NCI-H146 treated with DMSO at 0.1 percent for 48 hours (cell line): Measurements from ENCODE around the gene STARD10.

Experiments
- DNase-seq: peaks from one replicate; lab custom pipeline; 2025; ENCODE audit not compliant: unreplicated experiment; lab: John Stamatoyannopoulos, UW

Gene STARD10

GRCh38 chr11:72767203-72768062 is 26.4 kb downstream of the STARD10 start:
- DNase-seq, result no peak

GRCh38 chr11:72766152-72766902 is 27.5 kb downstream of the STARD10 start:
- DNase-seq, result no peak

- peak; percentile 94 for DNase-seq
Measured at GRCh38 chr11:72764503-72764902, 29.3 kb downstream of the STARD10 start.

DNA sequence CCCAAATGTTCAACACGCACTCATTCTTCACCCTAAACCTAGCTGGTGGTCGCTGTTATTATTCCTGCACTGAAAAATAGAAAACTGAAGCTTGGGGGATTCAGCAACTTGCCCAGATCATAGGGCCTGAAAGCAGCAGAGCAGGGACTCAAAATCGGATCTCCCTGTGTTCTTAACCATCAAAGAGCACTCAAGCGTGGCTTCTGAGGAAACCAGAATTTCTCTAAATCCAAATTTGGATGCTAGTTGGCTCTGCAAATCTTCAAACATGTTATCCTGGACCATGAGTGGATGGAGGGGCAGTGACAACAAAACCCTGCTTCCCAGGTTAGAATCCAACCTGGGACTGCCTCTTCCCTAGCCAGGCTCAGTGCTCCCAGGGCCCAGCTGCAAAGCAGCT is 30.0 kb downstream of the STARD10 start:
- DNase-seq, result no peak

GRCh38 chr11:72762641-72763304 is 31.1 kb downstream of the STARD10 start:
- no peak for DNase-seq

DNA sequence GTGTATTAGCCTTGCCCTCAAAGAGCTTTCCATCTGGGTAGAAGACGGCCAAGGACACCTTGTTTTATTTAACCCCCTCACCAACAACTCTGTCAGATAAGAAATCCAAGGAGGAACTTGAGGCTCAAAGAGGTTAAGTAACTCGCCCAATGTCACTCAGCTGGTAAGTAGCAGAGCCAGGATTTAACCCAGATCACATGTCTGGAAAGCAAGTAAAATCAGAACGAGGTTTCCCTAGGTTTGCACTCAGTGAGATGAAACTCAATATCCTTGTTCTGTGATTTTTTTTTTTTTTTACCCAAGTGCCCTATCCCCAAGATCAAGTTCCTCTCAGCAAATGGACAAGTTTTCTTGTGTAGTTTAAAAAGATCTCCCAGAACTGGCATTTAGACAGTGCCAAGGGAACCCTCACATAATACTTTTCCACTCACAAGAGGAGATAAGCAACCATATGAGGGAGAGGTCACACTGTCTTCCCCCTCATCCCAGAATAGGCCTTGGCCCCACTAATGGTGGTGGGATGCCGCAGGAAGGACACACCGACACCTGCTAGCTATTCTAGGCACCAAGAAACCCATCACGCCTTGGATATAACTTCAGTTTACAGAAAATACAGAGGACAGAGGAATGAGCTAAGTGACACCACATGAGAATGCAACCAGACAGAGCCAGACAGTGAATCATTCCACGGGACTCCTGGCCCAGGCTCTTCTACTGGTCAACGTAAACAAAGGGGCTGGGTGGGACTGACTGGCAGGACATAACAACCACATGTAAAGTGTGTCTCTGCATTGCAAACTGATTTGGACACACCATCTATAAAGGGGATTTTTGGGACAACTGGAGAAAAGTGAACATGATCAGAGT is 33.1 kb downstream of the STARD10 start:
- no peak for DNase-seq

GRCh38 chr11:72759468-72759985 is 34.3 kb downstream of the STARD10 start:
- no peak for DNase-seq

DNA sequence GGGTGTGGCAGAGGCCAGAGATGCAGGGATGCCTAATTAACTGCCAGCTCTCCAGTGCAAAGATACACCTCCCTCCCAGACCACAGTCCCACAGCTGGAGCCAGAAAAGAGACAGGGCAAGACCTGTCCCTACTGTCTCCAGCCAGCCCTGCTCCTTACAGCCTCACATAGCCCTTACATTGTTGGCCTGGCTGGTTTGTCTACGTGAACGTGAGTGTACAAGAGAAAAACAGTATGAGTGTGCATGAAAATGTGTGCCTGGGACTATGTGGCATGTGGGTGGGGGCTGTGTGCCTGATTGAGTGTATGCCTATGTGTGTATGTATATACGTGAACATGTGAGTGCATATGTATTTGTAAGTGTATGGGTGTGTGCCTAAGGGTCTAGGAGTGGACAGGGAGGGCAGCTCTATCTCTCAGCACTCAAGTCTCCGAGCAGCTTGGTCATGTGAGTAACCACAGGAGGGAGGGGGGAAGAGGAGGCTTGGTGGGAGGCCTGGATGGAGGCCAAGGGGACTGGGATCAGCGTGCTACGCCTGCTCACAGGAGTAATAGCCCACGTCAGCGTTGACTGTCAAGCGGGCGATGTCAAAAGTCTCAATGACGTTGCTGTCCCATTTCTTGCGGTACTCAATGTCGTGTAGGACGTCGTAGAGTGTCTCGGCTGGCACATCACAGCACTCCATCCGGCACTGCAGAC is 35.0 kb downstream of the STARD10 start:
- DNase-seq, result no peak

DNA sequence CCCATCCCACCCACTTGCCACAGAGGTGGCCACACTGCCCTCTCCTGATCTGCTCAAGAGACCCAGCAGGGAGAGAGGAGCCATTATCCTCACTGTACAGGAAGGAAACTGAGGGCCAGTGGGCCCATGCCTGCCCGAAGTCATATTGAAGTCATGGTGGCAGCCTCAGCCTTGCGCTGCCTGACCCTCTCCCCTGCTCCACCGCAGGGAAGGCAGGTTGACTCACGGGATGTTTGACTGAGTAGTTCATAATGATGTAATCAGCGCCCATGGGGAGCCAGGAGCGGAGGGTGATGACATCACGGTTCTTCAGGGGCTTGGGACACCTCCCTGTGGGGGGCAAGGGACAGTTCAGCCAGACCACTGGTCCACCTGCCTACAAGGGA is 35.5 kb downstream of the STARD10 start:
- DNase-seq, result no peak

DNA sequence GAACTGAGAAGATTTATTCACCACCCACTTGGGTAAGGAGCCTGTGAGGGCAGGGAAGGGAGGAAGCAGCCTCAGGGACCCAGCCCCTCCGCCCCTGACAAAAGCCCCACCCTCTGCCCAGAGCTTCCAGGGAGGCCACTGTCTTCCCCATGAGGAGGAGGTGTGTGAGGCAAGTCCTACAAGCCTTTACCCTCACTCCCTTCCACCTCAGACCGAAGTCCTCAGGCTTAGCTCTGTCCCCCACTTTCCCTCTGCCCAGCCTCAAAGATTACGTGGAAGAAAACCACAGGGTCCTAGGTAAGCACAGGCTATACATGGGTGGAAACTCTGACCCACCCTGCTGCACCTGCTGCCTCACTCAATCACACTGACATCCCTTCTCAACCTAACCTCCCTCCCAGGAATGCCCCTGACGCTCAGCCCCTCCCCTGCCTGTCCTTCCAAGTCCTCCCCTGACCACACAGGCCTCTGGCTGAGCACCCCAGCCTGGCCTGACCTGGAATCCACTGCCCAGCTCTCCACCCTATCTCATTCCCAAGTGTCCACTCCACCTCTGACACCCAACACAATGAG is 38.0 kb downstream of the STARD10 start:
- DNase-seq, result no peak

GRCh38 chr11:72754544-72755155 is 39.2 kb downstream of the STARD10 start:
- no peak for DNase-seq

DNA sequence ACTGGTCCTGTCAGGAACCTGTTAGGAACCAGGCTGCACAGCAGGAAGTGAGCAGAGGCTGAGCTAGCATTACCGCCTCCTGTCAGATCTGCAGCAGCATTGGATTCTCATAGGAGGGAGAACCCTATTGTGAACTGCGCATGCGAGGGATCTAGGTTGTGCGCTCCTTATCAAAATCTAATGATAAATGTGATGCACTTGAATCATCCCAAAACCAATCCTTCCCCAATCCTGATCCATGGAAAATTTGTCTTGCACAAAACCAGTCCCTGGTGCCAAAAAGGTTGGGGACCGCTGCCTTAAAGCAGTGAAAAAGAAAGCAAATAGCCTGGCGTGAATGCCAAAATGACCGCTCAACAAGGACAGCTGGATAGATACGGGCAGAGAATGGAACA is 39.7 kb downstream of the STARD10 start:
- DNase-seq, result no peak

DNA sequence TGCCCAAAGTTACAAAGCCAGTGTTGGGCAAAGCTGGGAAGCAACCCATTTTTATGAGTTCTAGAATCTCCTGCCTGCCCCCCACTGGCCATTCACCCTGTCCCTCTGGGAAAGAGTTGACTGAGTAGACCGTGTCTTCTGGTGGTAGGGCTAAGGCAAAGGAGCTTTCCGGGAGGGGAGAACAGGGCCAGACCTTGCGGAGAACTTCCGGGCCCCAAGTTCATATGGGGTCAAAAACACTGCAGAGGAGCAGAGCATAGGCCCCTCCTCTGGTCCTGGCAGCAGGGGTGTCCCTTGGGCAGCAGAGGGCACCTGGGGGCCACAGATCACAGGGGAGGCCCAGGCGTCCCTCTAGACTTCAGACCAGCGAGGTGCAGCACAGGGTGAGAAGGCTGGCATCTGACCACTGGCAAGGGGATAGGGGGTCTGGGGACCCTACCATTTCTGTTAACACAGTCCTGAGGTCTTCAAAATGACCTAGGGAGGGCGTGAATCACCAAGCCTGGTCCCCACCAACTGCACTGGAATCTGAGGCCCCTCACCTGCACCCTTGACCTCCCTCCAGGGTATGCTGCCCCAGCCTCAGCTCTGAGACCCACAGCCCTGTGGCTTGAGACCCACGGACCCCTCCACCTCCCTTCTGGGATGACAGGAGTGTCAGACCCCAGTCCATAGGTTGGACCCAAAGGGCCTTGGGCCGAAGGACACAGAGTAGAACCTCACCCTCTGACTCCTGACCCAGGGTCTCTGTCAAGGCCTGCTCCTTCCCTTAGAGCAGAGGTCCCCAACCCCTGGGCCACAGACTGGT is 40.3 kb downstream of the STARD10 start:
- no peak for DNase-seq

- peak; percentile 63 for DNase-seq
Measured at GRCh38 chr11:72752088-72752914, 41.5 kb downstream of the STARD10 start, which contains the start of gene ARAP1. Gene ARAP1, minus strand, starts transcription at chr11:72752408. Its CDS starts 25,280 bp downstream, at chr11:72727128.

DNA sequence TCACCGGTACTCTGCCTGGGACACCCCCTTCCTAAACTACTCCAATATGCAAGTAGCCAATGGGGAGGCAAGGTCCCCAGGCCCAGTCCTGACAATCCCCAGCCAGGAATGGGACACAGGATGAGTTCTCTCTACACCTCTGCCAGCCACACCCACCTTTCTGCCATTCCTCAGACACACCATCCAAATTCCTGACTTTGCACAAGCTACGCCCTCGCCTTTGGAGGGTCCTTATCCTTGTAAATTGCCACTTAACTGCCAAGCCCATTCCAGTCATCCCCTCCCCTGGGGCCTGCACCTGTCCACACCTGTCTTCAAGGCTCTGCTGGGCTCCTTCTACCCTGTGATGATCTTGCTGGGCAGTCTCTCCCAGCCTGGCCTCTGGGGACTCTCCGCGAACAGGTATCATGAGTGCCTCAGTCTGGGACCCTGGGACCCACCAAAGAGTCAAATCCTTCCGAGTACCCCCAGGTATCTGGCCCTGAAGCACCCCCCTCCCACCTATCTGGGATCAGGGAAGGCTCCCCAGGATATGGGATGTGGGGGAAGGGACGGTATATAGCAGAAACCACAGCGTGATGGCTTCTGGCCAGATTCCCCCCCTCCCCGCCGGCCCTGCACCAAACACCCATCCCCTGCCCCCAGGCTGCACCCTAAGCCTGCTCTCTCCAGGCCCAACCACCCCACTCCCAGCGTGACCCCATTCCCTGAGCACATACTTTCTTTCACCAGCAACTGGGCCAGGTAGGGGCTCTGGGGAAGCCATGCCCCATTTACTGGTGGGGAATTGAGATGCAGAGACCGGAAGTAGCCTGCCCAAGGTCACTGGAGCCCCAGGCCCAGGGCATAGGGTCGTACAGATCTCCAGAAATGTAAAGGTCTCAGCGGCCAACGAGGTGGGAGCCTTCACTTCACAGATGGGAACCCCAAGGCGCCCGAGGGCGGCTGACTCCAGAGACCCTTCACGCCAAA is 42.4 kb downstream of the STARD10 start:
- no peak for DNase-seq

- no peak for DNase-seq
Measured at GRCh38 chr11:72750556-72751115, 43.2 kb downstream of the STARD10 start.
